HL-60 (cell line): ENCODE measurements around the gene MINDY3.

Experiments
- DNase-seq, 2 experiments: peaks; one replicate each; pipeline ENCODE4 v3.0.0-alpha.2; 2010 to 2020; ENCODE audit warnings: low read depth in 1 of 2, low spot score in 1 of 2
- H3K27ac ChIP-seq: fragments of 250-450 bp; sonication (Bioruptor Pico); replicated peaks from 2 replicates; pipeline ENCODE4 v1.5.1; 2020; ENCODE audit warnings: mild to moderate bottlenecking, moderate library complexity
- H3K27me3 ChIP-seq: fragments of 250-450 bp; sonication (Bioruptor Pico); 2 replicates; pipeline ENCODE4 v1.5.1; 2021; ENCODE audit warnings: mild to moderate bottlenecking, moderate library complexity; ENCODE audit not compliant: insufficient read depth, poor library complexity, severe bottlenecking
- H3K4me3 ChIP-seq: replicated peaks from 2 replicates; pipeline ENCODE4 v1.5.1; 2011; ENCODE audit warnings: mild to moderate bottlenecking, control low read depth, low read length; ENCODE audit not compliant: insufficient read depth
- GABPA ChIP-seq: IDR thresholded peaks from 2 replicates; pipeline ENCODE4 v1.6.1; 2012; ENCODE audit warnings: low read depth
- POLR2AphosphoS5 ChIP-seq: IDR thresholded peaks from 2 replicates; pipeline ENCODE4 v1.6.1; 2012; ENCODE audit warnings: low read depth
- REST ChIP-seq: IDR thresholded peaks from 2 replicates; pipeline ENCODE4 v1.6.1; 2012; ENCODE audit warnings: low read depth; ENCODE audit not compliant: insufficient replicate concordance
- SPI1 ChIP-seq: IDR thresholded peaks from 2 replicates; pipeline ENCODE4 v1.6.1; 2012; ENCODE audit warnings: low read depth, mild to moderate bottlenecking, borderline replicate concordance
- TF ChIP-seq, protein P1 (sequence below): IDR thresholded peaks from one replicate; pipeline ENCODE4 v1.5.1; 2011; ENCODE audit warnings: low read length, control low read depth, inconsistent platforms; ENCODE audit not compliant: insufficient read depth

MINDY3 gene

DNA sequence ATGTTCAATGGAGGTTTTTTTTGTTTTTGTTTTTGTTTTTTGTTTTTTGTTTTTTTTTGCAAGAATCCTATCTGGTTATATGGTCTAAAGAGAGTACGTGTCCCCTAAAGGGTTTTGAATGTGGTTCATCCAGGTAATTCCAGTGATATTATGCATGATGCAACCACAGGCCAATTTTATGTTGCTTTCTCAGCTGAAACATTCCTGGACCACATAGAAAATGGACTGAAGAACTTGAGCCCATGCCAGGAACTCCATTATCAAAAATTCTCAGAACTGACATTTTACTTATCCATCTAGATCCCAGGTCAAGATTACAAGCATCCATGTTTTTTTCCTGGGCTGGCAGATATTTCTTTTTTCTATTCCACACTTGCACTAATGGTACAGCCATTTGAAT, 11.5 kb upstream of the MINDY3 start:
- H3K4me3 ChIP-seq = no peak overlapping the region
- DNase-seq = no peak
- TF ChIP-seq, protein P1, sequence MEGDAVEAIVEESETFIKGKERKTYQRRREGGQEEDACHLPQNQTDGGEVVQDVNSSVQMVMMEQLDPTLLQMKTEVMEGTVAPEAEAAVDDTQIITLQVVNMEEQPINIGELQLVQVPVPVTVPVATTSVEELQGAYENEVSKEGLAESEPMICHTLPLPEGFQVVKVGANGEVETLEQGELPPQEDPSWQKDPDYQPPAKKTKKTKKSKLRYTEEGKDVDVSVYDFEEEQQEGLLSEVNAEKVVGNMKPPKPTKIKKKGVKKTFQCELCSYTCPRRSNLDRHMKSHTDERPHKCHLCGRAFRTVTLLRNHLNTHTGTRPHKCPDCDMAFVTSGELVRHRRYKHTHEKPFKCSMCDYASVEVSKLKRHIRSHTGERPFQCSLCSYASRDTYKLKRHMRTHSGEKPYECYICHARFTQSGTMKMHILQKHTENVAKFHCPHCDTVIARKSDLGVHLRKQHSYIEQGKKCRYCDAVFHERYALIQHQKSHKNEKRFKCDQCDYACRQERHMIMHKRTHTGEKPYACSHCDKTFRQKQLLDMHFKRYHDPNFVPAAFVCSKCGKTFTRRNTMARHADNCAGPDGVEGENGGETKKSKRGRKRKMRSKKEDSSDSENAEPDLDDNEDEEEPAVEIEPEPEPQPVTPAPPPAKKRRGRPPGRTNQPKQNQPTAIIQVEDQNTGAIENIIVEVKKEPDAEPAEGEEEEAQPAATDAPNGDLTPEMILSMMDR = no peak
- TF ChIP-seq REST (no peak), GABPA (no peak), SPI1 (no peak)
- no peaks in the 10 kb centered on the region for H3K27me3 ChIP-seq
- no peak overlapping the region for H3K27ac ChIP-seq

GRCh38 chr10:15869935-15870334, 9.6 kb upstream of the MINDY3 start:
- no peak for DNase-seq

DNA sequence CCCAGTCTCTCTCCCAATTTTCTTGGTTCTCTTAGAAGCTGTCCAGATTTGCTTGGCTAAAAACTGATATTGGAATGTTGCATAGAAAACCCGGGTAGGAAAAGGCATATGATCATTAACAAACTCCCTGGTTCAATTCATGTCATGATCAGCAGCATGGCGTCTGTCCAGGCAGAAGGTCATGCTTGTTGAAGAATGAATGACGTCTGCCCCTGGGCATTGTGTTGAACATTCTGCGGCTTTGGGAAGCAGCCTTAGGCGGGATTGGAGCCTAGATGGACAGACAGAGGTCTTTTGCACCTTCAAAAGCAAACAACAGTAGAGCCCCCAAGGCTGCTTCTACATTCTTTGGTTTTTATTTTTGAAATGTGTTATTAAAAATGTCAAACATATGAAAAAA, 7.7 kb upstream of the MINDY3 start:
- no peak overlapping the region for H3K27ac ChIP-seq
- no peak overlapping the region for H3K4me3 ChIP-seq
- no peak for TF ChIP-seq GABPA
- H3K27me3 ChIP-seq = no peaks in the 10 kb centered on the region
- DNase-seq = no peak

More at GRCh38 chr10:15869935-15870334, 9.6 kb upstream of the MINDY3 start:
- Histone ChIP-seq H3K4me3 (no peak overlapping the region), H3K27me3 (no peaks in the 10 kb centered on the region), H3K27ac (no peak overlapping the region)
- TF ChIP-seq GABPA (no peak), REST (no peak), POLR2AphosphoS5 (no peak), SPI1 (no peak)
- TF ChIP-seq, protein P1 = no peak

DNA sequence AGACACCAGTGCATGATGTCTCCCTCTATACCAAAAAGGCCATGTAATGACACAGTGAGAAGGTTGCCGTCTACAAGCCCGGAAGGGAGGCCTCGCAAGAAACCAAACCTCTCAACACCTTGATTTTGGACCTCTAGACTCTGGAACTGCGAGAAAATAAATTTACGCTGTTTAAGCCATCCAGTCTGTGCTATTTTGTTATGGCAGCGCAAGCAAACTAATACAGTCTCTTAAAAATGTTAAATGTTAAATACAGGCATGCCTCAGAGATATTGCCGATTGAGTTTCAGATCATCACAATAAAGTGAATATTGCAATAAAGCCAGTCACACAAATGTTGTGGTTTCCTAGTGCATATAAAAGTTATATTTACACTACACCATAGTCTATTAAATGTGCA, 5.0 kb upstream of the MINDY3 start:
- H3K4me3 ChIP-seq = no peak overlapping the region
- no peak overlapping the region for H3K27ac ChIP-seq
- no peaks in the 10 kb centered on the region for H3K27me3 ChIP-seq
- TF ChIP-seq SPI1 (no peak), GABPA (no peak), POLR2AphosphoS5 (no peak), REST (no peak)
- TF ChIP-seq, protein P1 = no peak
- DNase-seq = no peak
